ENCODE measurements around the gene CCER1.

DNA sequence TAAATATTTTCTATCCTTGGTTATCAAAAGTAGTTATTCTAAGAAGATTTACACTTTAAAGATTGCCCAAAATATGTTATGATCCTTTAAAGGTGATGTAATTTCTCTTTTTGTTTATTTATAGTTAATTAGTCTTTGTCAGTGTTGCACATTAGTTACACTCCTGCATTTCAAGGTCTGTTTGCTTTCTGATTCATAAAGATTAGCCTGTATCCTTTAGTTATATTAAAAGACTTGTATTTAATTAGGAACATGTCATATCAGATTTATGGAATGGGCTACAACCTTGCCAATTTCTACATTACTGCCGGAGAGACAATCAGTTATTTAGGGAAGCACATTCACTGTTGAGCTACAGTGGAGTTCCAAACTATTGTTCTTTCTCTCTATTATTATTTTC, 46.3 kb upstream of the CCER1 start:
- TF ChIP-seq POLR2A (IDR thresholded peaks at IDR 0.05; ENCODE audit: low read depth, low read length) (no peak), TAF1 (IDR thresholded peaks at IDR 0.05; ENCODE audit: borderline replicate concordance, low read depth, low read length) (no peak)

Measured in GM12892 (cell line).